H1 (cell line): ENCODE data around the gene NEFH. TPM values are rescaled to one million over a fixed set of nuclear protein-coding genes. Genes with fewer than 3 reads are reported as not detected.

Experiments
- CTCF ChIA-PET: fragments of 300-600 bp; sonication (Branson Sonifier 250); formaldehyde crosslinking; loops from one replicate; lab custom pipeline; 2021; ENCODE audit not compliant: partially characterized antibody; lab: Charles Lee
- POLR2A ChIA-PET: fragments of 300-600 bp; sonication (Branson Sonifier 250); formaldehyde crosslinking; loops from one replicate; lab custom pipeline; 2021; ENCODE audit warnings: inconsistent platforms; ENCODE audit not compliant: partially characterized antibody; lab: Charles Lee
- DNase-seq, 2 experiments: peaks; one replicate each; pipeline versions ENCODE4 v3.0.0 to v3.0.0-alpha.2; 2010 to 2022; ENCODE audit warnings: low spot score in 2 of 2, low read depth in 1 of 2, mixed read lengths in 1 of 2
- FAIRE-seq: peaks from 2 replicates; lab custom pipeline; 2011; peaks lifted over from hg19 to GRCh38; lab: Jason Lieb, UNC
- H2AFZ ChIP-seq: 2 replicates; pipeline ENCODE4 v1.8.1; 2012; ENCODE audit warnings: low read length, inconsistent platforms
- H2AK5ac ChIP-seq: 2 replicates; pipeline ENCODE4 v1.6.1; 2013; ENCODE audit warnings: low read depth, low read length
- H2BK120ac ChIP-seq: replicated peaks from 2 replicates; pipeline ENCODE3; 2013; ENCODE audit warnings: low read depth, low read length, inconsistent platforms
- H2BK12ac ChIP-seq: 2 replicates; pipeline ENCODE4 v1.6.1; 2013; ENCODE audit warnings: low read depth, low read length
- H2BK15ac ChIP-seq: 2 replicates; pipeline ENCODE4 v1.6.1; 2013; ENCODE audit warnings: low read length
- H2BK20ac ChIP-seq: 2 replicates; pipeline ENCODE4 v1.6.1; 2013; ENCODE audit warnings: low read length
- H2BK5ac ChIP-seq: 2 replicates; pipeline ENCODE4 v1.6.1; 2013; ENCODE audit warnings: low read depth, low read length
- H3K14ac ChIP-seq: 2 replicates; pipeline ENCODE4 v1.6.1; 2013; ENCODE audit warnings: inconsistent platforms; ENCODE audit not compliant: insufficient read length
- H3K18ac ChIP-seq: 2 replicates; pipeline ENCODE4 v1.6.1; 2013; ENCODE audit warnings: low read length; ENCODE audit errors: extremely low read depth
- H3K23ac ChIP-seq: 2 replicates; pipeline ENCODE4 v1.6.1; 2013; ENCODE audit warnings: inconsistent platforms; ENCODE audit not compliant: insufficient read length
- H3K23me2 ChIP-seq: 2 replicates; pipeline ENCODE4 v1.6.1; 2013; ENCODE audit warnings: low read depth, low read length
- H3K27ac ChIP-seq: 2 replicates; pipeline ENCODE4 v1.6.1; 2011; ENCODE audit warnings: low read depth, low read length, inconsistent platforms
- H3K27me3 ChIP-seq, 4 experiments: replicated peaks in 1 of 4; 1 replicate in 1 of 4; 2 replicates in 3 of 4; pipeline versions ENCODE4 v1.6.1 to v1.8.1; 2011 to 2013; ENCODE audit warnings: low read length in 3 of 4, mild to moderate bottlenecking in 3 of 4, inconsistent platforms in 2 of 4, mixed read lengths in 2 of 4, moderate library complexity in 1 of 4; ENCODE audit not compliant: control insufficient read depth in 3 of 4, insufficient read depth in 3 of 4; ENCODE audit errors: extremely low read depth in 1 of 4
- H3K36me3 ChIP-seq, 4 experiments: 2 replicates each; pipeline versions ENCODE4 v1.6.1 to v1.8.1; 2011 to 2013; ENCODE audit warnings: mild to moderate bottlenecking in 4 of 4, low read length in 3 of 4, moderate library complexity in 2 of 4, control low read depth in 1 of 4, inconsistent platforms in 1 of 4; ENCODE audit not compliant: insufficient read depth in 4 of 4, control insufficient read depth in 2 of 4
- H3K4ac ChIP-seq: replicated peaks from 2 replicates; pipeline ENCODE3; 2013; ENCODE audit warnings: low read length, low read depth, mixed read lengths, inconsistent platforms; ENCODE audit not compliant: insufficient read length
- H3K4me1 ChIP-seq, 4 experiments: replicated peaks in 1 of 4; 1 replicate in 1 of 4; 2 replicates in 3 of 4; pipeline versions ENCODE4 v1.6.1 to v1.8.1; 2011 to 2013; ENCODE audit warnings: low read length in 3 of 4, inconsistent platforms in 2 of 4, mixed read lengths in 1 of 4; ENCODE audit not compliant: insufficient read depth in 4 of 4, control insufficient read depth in 3 of 4
- H3K4me2 ChIP-seq, 2 experiments: 2 replicates each; pipeline versions ENCODE4 v1.6.1 to v1.8.1; 2011 to 2013; ENCODE audit warnings: low read depth in 2 of 2, low read length in 2 of 2, control low read depth in 1 of 2, inconsistent platforms in 1 of 2, mild to moderate bottlenecking in 1 of 2; ENCODE audit not compliant: insufficient read depth in 1 of 2
- H3K4me3 ChIP-seq, 4 experiments: fragments of 200-600, 300-600 bp in 1 of 4; sonication (generic), shearing (Covaris generic), sonication (Bioruptor Twin) in 1 of 4; 2 replicates each; pipeline versions ENCODE4 v1.5.1 to v1.8.1; 2011 to 2016; ENCODE audit warnings: low read length in 4 of 4, low read depth in 3 of 4, control low read depth in 2 of 4, inconsistent platforms in 2 of 4, mild to moderate bottlenecking in 2 of 4, mixed read lengths in 1 of 4, moderate library complexity in 1 of 4; ENCODE audit not compliant: insufficient read depth in 2 of 4; ENCODE audit errors: extremely low read depth in 1 of 4
- H3K56ac ChIP-seq: replicated peaks from 2 replicates; pipeline ENCODE3; 2013; ENCODE audit warnings: low read depth, mild to moderate bottlenecking, mixed read lengths, low read length, inconsistent platforms; ENCODE audit not compliant: insufficient read length
- H3K79me1 ChIP-seq: 2 replicates; pipeline ENCODE4 v1.6.1; 2013; ENCODE audit warnings: low read depth, low read length, control low read depth
- H3K79me2 ChIP-seq, 2 experiments: 2 replicates each; pipeline versions ENCODE4 v1.6.1 to v1.8.1; 2012 to 2013; ENCODE audit warnings: low read length in 2 of 2, mild to moderate bottlenecking in 2 of 2, inconsistent platforms in 1 of 2; ENCODE audit not compliant: insufficient read depth in 2 of 2, control insufficient read depth in 1 of 2
- H3K9ac ChIP-seq, 4 experiments: replicated peaks in 1 of 4; 1 replicate in 1 of 4; 2 replicates in 3 of 4; pipeline versions ENCODE4 v1.6.1 to v1.8.1; 2011 to 2013; ENCODE audit warnings: low read depth in 3 of 4, low read length in 3 of 4, control low read depth in 2 of 4, mild to moderate bottlenecking in 2 of 4, moderate library complexity in 2 of 4, inconsistent platforms in 1 of 4; ENCODE audit errors: extremely low read depth in 1 of 4
- H3K9me3 ChIP-seq, 2 experiments: 2 replicates each; pipeline versions ENCODE4 v1.6.1 to v1.8.1; 2012 to 2013; ENCODE audit warnings: mild to moderate bottlenecking in 2 of 2, moderate library complexity in 2 of 2, control low read depth in 1 of 2, inconsistent platforms in 1 of 2, low read depth in 1 of 2, low read length in 1 of 2, mixed read lengths in 1 of 2; ENCODE audit not compliant: insufficient read depth in 2 of 2
- H4K20me1 ChIP-seq, 2 experiments: replicated peaks in 1 of 2; 2 replicates each; pipeline versions ENCODE3 to v1.8.1; 2011 to 2013; ENCODE audit warnings: inconsistent platforms in 2 of 2, low read length in 2 of 2, mild to moderate bottlenecking in 1 of 2; ENCODE audit not compliant: insufficient read depth in 2 of 2, control insufficient read depth in 1 of 2
- H4K5ac ChIP-seq: 2 replicates; pipeline ENCODE4 v1.6.1; 2013; ENCODE audit warnings: low read length, low read depth, mixed read lengths, inconsistent platforms; ENCODE audit not compliant: insufficient read length
- H4K8ac ChIP-seq: 2 replicates; pipeline ENCODE4 v1.8.0; 2013; ENCODE audit warnings: mild to moderate bottlenecking, moderate library complexity, low read length, inconsistent platforms; ENCODE audit not compliant: insufficient read depth; ENCODE audit errors: extremely low read depth
- H4K91ac ChIP-seq: replicated peaks from 2 replicates; pipeline ENCODE3; 2013; ENCODE audit warnings: low read length, mixed read lengths, inconsistent platforms; ENCODE audit not compliant: insufficient read length
- BACH1 ChIP-seq: IDR thresholded peaks from 2 replicates; pipeline ENCODE4 v1.6.1; 2012; ENCODE audit warnings: low read length, improper control_type of control experiment
- EZH2 ChIP-seq: fragments of 200-600 bp; sonication (generic); IDR thresholded peaks from 2 replicates; pipeline ENCODE4 v1.7.1; 2012; ENCODE audit warnings: low read depth, mild to moderate bottlenecking, moderate library complexity, low read length, inconsistent platforms; ENCODE audit not compliant: severe bottlenecking
- JUND ChIP-seq: IDR thresholded peaks from 2 replicates; pipeline ENCODE4 v1.6.1; 2011; ENCODE audit warnings: mild to moderate bottlenecking, improper control_type of control experiment, low read length
- RBBP5 ChIP-seq: IDR thresholded peaks from 2 replicates; pipeline ENCODE4 v1.7.1; 2012; ENCODE audit warnings: low read depth, mild to moderate bottlenecking, inconsistent platforms, low read length, moderate library complexity, borderline replicate concordance
- RXRA ChIP-seq: IDR thresholded peaks from 2 replicates; pipeline ENCODE4 v1.6.1; 2011; ENCODE audit warnings: low read depth, mild to moderate bottlenecking, low read length, moderate library complexity; ENCODE audit not compliant: insufficient read depth
- SIN3A ChIP-seq, 2 experiments: IDR thresholded peaks in 1 of 2; conservative IDR thresholded peaks in 1 of 2; 2 replicates each; pipeline ENCODE4 v1.6.1; 2011 to 2012; ENCODE audit warnings: low read length in 2 of 2, improper control_type of control experiment in 1 of 2, low read depth in 1 of 2, mild to moderate bottlenecking in 1 of 2
- YY1 ChIP-seq: IDR thresholded peaks from 2 replicates; pipeline ENCODE4 v1.6.1; 2011; ENCODE audit warnings: low read depth, mild to moderate bottlenecking, low read length
- WGBS, 2 experiments: shearing (Covaris generic) in 1 of 2; methylation state at CpG; one replicate each; pipeline versions ENCODE4 v1.1.6 to v1.1.7; 2013 to 2015; ENCODE audit warnings: low lambda C conversion rate in 2 of 2, mixed read lengths in 2 of 2, inconsistent platforms in 1 of 2, low coverage in 1 of 2, missing lambda C conversion rate in 1 of 2; ENCODE audit not compliant: insufficient replicate concordance in 2 of 2, insufficient coverage in 1 of 2, insufficient read length in 1 of 2; ENCODE audit errors: extremely low coverage in 1 of 2, missing lambda C conversion rate in 1 of 2; 5-methylcytosine and 5-hydroxymethylcytosine counted together
- polyA plus RNA-seq, 7 experiments: library from polyadenylated mRNA; depleted of rRNA in 3 of 7; stranded (reverse) in 5 of 7; unstranded in 2 of 7; fragments of >200 nt in 5 of 7; fragments of 200-250 nt in 2 of 7; gene quantifications; 1 replicate in 5 of 7; 2 replicates in 1 of 7; 4 replicates in 1 of 7; pipeline versions ENCODE4 v1.2.1 to v1.2.3, GENCODE V29; 2011 to 2013; ENCODE audit warnings: missing spikeins in 2 of 7, mixed read lengths in 2 of 7
- total RNA-seq: library from RNA; stranded (reverse); fragmentation: NEBNext Ultra II Directional; extraction: Animal tissue kit (Norgen Biotek cat#: 25700); gene quantifications from 2 replicates; pipeline ENCODE4 v1.2.1, GENCODE V29; 2021

The NEFH gene
- total and polyA plus RNA-seq, 2 of the 8 experiments (the other 6 are each of a cell fraction or from before 2014, with no cell fraction given) = 0.57 to 2.3 TPM

GRCh38 chr22:29484642-29485041, 4.6 kb downstream of the NEFH start:
- Histone ChIP-seq H3K23ac (no peak overlapping the region), H3K4me1 (peaks cover 7 to 18% (median 12%) of the 10 kb centered on the region in 4 experiments), H3K79me1 (no peaks in the 10 kb centered on the region), H3K27me3 (peaks cover 15 to 31% (median 29%) of the 10 kb centered on the region in 4 experiments), H4K8ac (no peak overlapping the region), H3K79me2 (no peaks in the 10 kb centered on the region), H3K4me3 (no peak overlapping the region), H2BK120ac (no peak overlapping the region), H3K9ac (no peak overlapping the region), H4K91ac (no peak overlapping the region), H3K36me3 (peaks cover 0 to 12% (median 5%) of the 10 kb centered on the region in 4 experiments; a peak in 4 of 8 replicates), H3K23me2 (peaks cover 15% of the 10 kb centered on the region; the same call in 1 of the 2 replicates), H3K9me3 (peaks cover 0 to 11% of the 10 kb centered on the region in 2 experiments; a peak in 2 of 4 replicates), H4K20me1 (peaks cover 2 to 5% of the 10 kb centered on the region in 2 experiments), H3K14ac (no peak overlapping the region), H2BK12ac (no peak overlapping the region), H2AFZ (no peak overlapping the region), H3K4me2 (no peak overlapping the region), H2BK20ac (no peak overlapping the region), H3K18ac (no peak overlapping the region), H2AK5ac (no peak overlapping the region), H3K56ac (no peak overlapping the region), H2BK5ac (no peak overlapping the region), H4K5ac (no peak overlapping the region), H3K4ac (no peak overlapping the region), H3K27ac (no peak overlapping the region), H2BK15ac (no peak overlapping the region)
- DNase-seq (no peak), FAIRE-seq (no peak)
- ChIA-PET POLR2A (interaction anchor here (1.0 to 1.8 kb wide), 2 partner anchors 10 to 17 kb away, joined by 3 to 4 read pairs; no protein-coding TSS in a partner anchor), CTCF (interaction anchor here (0.7 to 6.2 kb wide), 6 partner anchors 8 to 114 kb away, joined by 3 to 42 read pairs (median 6); no protein-coding TSS in a partner anchor)
- 88% methylated on average over 3 of the region's 3 CpGs; no CpG with 5 or more reads in 1 of the 2 experiments for WGBS, 2 experiments
- TF ChIP-seq BACH1 (no peak), EZH2 (no peak), JUND (no peak), RXRA (no peak), SIN3A (conservative IDR thresholded peaks at IDR 0.05 in 1 of 2, IDR thresholded peaks at IDR 0.05 in 1 of 2; ENCODE audit: low read depth in 1 of 2, low read length in 2 of 2) (no peak), YY1 (no peak), RBBP5 (no peak)
